Chondrocyte (in vitro differentiated cells): ENCODE data around the gene GPR61. TPM values are rescaled to one million over a fixed set of nuclear protein-coding genes. Genes with fewer than 3 reads are reported as not detected.

Experiments
- DNase-seq: peaks from one replicate; pipeline ENCODE4 v3.0.0; 2021; ENCODE audit warnings: mixed read lengths, low spot score
- H3K27ac Mint-ChIP-seq: one replicate; pipeline ENCODE4 v1.8.0; 2021; ENCODE audit warnings: mild to moderate bottlenecking, moderate library complexity, mixed read lengths; ENCODE audit not compliant: unreplicated experiment
- H3K27me3 Mint-ChIP-seq: 2 replicates; pipeline ENCODE4 v1.8.0; 2021; ENCODE audit warnings: low read depth, mixed read lengths
- H3K36me3 Mint-ChIP-seq: 2 replicates; pipeline ENCODE4 v1.8.0; 2021; ENCODE audit warnings: low read depth, mixed read lengths
- H3K4me1 Mint-ChIP-seq: 2 replicates; pipeline ENCODE4 v1.8.0; 2021; ENCODE audit warnings: low read depth, mild to moderate bottlenecking, mixed read lengths
- H3K4me3 Mint-ChIP-seq: one replicate; pipeline ENCODE4 v1.8.0; 2021; ENCODE audit warnings: mild to moderate bottlenecking, moderate library complexity, mixed read lengths; ENCODE audit not compliant: unreplicated experiment
- H3K9me3 Mint-ChIP-seq: 2 replicates; pipeline ENCODE4 v1.8.0; 2021; ENCODE audit warnings: low read depth, mixed read lengths
- CTCF ChIP-seq: fragments of 200-600 bp; sonication (generic); IDR thresholded peaks from 2 replicates; pipeline ENCODE4 v1.5.0; 2021; ENCODE audit warnings: antibody characterized with exemption, mild to moderate bottlenecking, moderate library complexity
- total RNA-seq: library from RNA; stranded (reverse); gene quantifications from 3 replicates; pipeline ENCODE4 v1.2.1, GENCODE V29; 2021

GPR61 gene
- total RNA-seq, 1 donor from 2014 or later, result not detected

GRCh38 chr1:109503935-109504334 lies 35.7 kb upstream of the GPR61 start:
- Mint-ChIP-seq H3K4me1 (peaks cover 48% of the 10 kb centered on the region), H3K27ac (no peak overlapping the region), H3K4me3 (no peak overlapping the region)

GRCh38 chr1:109504974-109505373 lies 34.7 kb upstream of the GPR61 start:
- Mint-ChIP-seq H3K9me3 (no peaks in the 10 kb centered on the region), H3K27me3 (no peaks in the 10 kb centered on the region), H3K4me1 (peaks cover 44% of the 10 kb centered on the region), H3K4me3 (no peak overlapping the region), H3K36me3 (no peaks in the 10 kb centered on the region), H3K27ac (no peak overlapping the region)
- TF ChIP-seq CTCF, result no peak
- no peak for DNase-seq

More at GRCh38 chr1:109503935-109504334, 35.7 kb upstream of the GPR61 start:
- Mint-ChIP-seq H3K27me3 (no peaks in the 10 kb centered on the region), H3K9me3 (no peaks in the 10 kb centered on the region), H3K36me3 (no peaks in the 10 kb centered on the region)
- DNase-seq, result no peak
- no peak for TF ChIP-seq CTCF

DNA sequence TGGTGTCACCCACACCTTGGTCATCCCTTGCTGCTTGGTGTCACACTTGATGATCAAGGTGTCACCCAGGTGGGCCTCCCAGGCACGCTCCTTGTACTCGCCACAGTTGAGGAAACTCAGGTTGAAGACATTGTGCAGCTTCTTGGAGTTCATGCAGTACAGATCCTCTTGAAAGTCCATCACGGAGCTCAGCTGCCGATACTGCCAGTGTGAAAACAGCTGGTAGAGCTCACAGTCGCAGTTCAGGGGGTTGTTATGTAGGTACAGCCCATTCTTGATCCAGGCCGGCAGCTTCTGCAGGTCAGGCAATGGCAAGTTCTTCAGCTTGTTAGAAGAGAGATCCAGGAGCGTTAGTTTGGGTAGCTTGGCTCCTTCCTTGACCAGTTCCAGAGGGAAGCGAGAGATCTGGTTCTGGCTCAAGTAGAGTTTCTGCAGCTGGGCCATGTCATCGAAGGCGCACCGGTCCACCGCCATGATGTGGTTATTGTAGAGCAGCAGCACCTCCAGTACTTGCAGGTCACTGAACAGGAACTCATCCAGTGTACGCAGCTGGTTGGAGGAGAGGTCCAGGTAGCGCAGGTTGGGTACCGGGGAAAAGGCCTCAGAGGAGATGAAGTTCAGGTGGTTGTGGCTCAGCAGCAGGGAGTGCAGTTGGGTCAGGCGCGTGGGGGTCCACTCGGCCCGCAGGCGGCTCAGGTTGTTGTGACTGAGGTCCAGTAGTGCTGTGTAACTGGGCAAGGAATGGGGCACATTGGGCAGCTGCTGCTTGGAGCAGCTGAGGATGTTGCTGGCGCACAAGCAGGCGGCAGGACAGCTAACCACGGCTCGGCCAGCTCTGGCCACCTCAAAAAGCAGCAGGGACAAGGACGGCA lies 31.4 kb upstream of the GPR61 start:
- H3K27me3 Mint-ChIP-seq, result peaks cover 5% of the 10 kb centered on the region
- DNase-seq, result no peak
- no peak overlapping the region for H3K27ac Mint-ChIP-seq
- H3K4me1 Mint-ChIP-seq, result peaks cover 20% of the 10 kb centered on the region
- TF ChIP-seq CTCF, result no peak
- no peaks in the 10 kb centered on the region for H3K9me3 Mint-ChIP-seq
- no peaks in the 10 kb centered on the region for H3K36me3 Mint-ChIP-seq
- peak overlapping the region; percentile 76 for H3K4me3 Mint-ChIP-seq

DNA sequence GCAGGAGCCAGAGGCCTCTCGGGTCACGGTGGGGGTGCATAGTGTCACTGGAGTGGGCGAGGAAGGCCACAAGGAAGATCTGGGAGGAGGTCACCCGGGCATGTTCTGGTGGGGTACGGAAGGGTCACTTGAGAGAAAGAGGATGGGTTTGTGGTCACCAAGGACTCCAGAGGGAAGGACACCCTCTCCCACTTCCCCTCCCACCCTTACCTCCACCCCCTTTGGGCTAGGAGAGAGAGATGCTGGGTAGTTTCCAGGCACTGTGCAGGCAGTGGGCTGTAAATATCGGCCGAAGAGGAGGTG lies 30.8 kb upstream of the GPR61 start:
- no peak for DNase-seq
- Mint-ChIP-seq H3K27me3 (peaks cover 5% of the 10 kb centered on the region), H3K9me3 (no peaks in the 10 kb centered on the region), H3K4me3 (peak overlapping the region; percentile 76), H3K36me3 (no peaks in the 10 kb centered on the region), H3K27ac (no peak overlapping the region), H3K4me1 (peaks cover 20% of the 10 kb centered on the region)
- no peak for TF ChIP-seq CTCF

DNA sequence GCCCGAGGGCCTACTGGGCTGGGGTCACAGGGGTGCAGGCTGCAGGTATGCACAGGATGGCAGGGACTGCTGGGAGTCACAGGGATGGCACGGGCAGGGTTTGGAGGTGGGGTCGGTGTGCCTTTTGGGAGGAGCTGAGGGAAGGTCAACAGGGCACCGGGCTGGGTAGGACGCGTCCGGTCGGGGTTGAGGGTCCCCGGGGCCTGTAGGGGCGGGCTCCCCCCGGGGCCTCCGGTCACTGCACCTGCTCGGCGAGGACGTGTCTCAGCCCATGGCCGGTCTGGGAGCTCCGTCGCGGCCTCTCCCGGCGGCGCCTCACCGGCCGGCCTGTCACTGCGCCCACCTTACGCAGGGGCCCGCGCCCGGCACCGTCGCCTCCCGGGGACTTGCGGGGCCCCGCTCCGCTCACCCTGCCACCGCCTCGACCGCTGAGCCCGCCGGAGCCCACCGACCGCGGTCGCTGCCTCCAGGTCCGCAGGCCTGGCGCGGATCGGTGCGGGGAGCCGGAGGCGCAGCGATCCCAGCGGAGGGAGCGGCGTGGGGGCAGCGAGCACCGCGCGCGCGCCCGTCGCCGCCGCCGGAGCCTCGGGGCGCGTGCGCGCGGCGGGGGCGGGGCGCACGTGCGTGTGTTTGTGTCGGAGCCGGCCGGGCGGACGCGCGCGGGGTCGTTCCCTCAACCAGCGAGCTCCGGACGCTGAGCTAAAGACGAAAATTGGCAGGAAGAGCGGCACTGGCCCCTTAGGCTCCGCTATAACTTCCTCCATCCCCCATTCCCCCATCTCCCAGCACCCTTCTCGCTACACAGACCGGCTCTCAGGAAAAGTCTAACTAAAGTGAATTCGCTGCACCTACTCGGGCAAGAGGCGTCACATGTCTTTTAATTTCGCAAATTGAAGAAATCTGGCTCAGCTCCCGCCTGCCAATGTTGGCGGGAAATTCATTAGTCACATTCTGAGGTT lies 30.2 kb upstream of the GPR61 start, which contains the start of gene AMIGO1:
Gene AMIGO1, minus strand, starts transcription at position 552 of the 959 bp plus-strand sequence. CDS start 815 bp downstream, outside the sequence.
- H3K27me3 Mint-ChIP-seq, result peaks cover 5% of the 10 kb centered on the region
- no peaks in the 10 kb centered on the region for H3K9me3 Mint-ChIP-seq
- peak within 1 kb of the TSS; percentile 78 for H3K4me3 Mint-ChIP-seq
- TF ChIP-seq CTCF, result no peak
- H3K4me1 Mint-ChIP-seq, result peaks cover 20% of the 10 kb centered on the region
- H3K27ac Mint-ChIP-seq, result no peak within 1 kb of the TSS
- no peak for DNase-seq
- no peaks in the 10 kb centered on the region for H3K36me3 Mint-ChIP-seq
